ENCODE results near the gene HIRIP3. TPM values are rescaled to one million over a fixed set of nuclear protein-coding genes. Genes with fewer than 3 reads are reported as not detected.

Gene HIRIP3
- total RNA-seq, 1 experiment from 2014 or later = 25.3 TPM

DNA sequence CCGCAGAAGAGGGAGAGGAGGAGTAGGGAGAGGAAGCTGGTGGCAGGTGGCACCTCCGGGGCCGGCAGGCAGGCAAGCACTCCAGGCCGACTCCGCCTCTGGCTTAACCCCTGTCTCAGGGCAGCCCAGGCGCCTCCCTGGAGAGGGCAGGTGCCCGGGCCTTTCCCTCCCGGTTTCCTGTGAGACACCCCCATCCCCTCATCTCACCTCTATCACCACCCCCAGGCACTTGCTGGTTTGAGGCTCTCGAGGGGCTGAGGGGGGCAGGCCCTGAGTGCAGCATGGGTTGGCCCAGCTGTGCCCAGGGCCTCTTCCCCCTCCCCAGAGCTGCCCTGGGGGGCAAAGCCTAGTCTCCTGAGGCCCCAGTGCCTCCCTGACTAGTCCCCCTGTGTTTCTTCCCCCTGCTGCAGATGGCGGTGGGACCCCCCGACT, 9.4 kb upstream of the HIRIP3 start:
- no peaks in the 10 kb centered on the region for H3K36me3 ChIP-seq (ENCODE audit: control insufficient read depth, insufficient read depth, low read length)
- ATAC-seq = peak; percentile 62
- no peaks in the 10 kb centered on the region for H3K9me3 ChIP-seq (ENCODE audit: control insufficient read depth, insufficient read depth, low read depth, low read length)
- intact Hi-C loops (cut with micrococcal nuclease; ENCODE audit: unreplicated experiment) (no loop called here), in situ Hi-C loops (cut with HindIII; ENCODE audit: low pct_unique_long_range_greater_than_20kb, low sequenced_read_pairs) (no loop called here)
- H3K27ac ChIP-seq (ENCODE audit: low read length) = no peak overlapping the region
- H3K4me1 ChIP-seq (ENCODE audit: control insufficient read depth, insufficient read depth, low read length) = 0 out of 2 replicates have a peak, but pooled peaks cover 3% of the 10 kb centered on the region
- ChIA-PET CTCF (interaction anchor here (1.0 kb wide), 1 partner anchor 15 kb away, joined by 3 read pairs; no protein-coding TSS in a partner anchor), POLR2A (interaction anchor here (0.5 kb wide), 1 partner anchor 31 kb away, joined by 4 read pairs; the partner anchor contains the start of gene TAOK2)
- no TSS peak for BruUV-seq (replicated peaks)
- H3K4me3 ChIP-seq (ENCODE audit: low read depth in 2 of 2, low read length in 2 of 2) = no peak overlapping the region
- no peaks in the 10 kb centered on the region for H3K27me3 ChIP-seq (ENCODE audit: control insufficient read depth, insufficient read depth, low read length)
- DNase-seq (ENCODE audit: low read depth, low spot score) = no peak
- TF ChIP-seq POLR2AphosphoS5 (IDR thresholded peaks at IDR 0.05; ENCODE audit: low read depth, low read length) (no peak), SIN3A (IDR thresholded peaks at IDR 0.05; ENCODE audit: borderline replicate concordance, insufficient read depth, low read depth, low read length) (no peak), REST (IDR thresholded peaks at IDR 0.05; ENCODE audit: insufficient read depth in 1 of 2, low read depth in 2 of 2, low read length in 1 of 2) (no peak), TCF7L2 (IDR thresholded peaks at IDR 0.05; ENCODE audit: low read depth, low read length) (no peak)
- TF ChIP-seq, protein P1, sequence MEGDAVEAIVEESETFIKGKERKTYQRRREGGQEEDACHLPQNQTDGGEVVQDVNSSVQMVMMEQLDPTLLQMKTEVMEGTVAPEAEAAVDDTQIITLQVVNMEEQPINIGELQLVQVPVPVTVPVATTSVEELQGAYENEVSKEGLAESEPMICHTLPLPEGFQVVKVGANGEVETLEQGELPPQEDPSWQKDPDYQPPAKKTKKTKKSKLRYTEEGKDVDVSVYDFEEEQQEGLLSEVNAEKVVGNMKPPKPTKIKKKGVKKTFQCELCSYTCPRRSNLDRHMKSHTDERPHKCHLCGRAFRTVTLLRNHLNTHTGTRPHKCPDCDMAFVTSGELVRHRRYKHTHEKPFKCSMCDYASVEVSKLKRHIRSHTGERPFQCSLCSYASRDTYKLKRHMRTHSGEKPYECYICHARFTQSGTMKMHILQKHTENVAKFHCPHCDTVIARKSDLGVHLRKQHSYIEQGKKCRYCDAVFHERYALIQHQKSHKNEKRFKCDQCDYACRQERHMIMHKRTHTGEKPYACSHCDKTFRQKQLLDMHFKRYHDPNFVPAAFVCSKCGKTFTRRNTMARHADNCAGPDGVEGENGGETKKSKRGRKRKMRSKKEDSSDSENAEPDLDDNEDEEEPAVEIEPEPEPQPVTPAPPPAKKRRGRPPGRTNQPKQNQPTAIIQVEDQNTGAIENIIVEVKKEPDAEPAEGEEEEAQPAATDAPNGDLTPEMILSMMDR (IDR thresholded peaks at IDR 0.05) = no peak

DNA sequence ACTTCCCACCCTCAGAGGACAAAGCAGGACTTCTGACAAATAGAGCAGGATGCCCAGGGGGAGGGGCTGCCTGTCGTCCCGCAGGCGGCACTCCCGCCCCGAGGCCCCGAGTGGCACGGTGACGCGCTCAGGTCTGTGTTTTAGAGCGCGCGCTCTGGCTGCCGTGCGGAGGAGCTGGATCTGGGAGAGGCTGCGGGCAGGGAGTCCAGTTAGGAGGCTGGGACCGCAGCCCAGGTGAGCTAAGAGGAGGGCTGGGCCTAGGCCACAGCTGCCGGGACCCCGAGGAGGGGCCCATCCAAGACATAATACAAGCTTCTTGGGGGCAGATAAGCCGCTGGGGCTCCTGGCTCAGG, 9.0 kb upstream of the HIRIP3 start:
- CTCF ChIA-PET = no interaction called here
- no peak overlapping the region for H3K4me3 ChIP-seq (ENCODE audit: low read depth in 2 of 2, low read length in 2 of 2)
- ATAC-seq (peak; percentile 11), DNase-seq (ENCODE audit: low read depth, low spot score) (no peak)
- no TSS peak for BruUV-seq (replicated peaks)
- TF ChIP-seq SIN3A (IDR thresholded peaks at IDR 0.05; ENCODE audit: borderline replicate concordance, insufficient read depth, low read depth, low read length) = no peak
- TF ChIP-seq, protein P1 (IDR thresholded peaks at IDR 0.05) = no peak
- no peak for TF ChIP-seq REST (IDR thresholded peaks at IDR 0.05; ENCODE audit: insufficient read depth in 1 of 2, low read depth in 2 of 2, low read length in 1 of 2)
- no peak for TF ChIP-seq POLR2AphosphoS5 (IDR thresholded peaks at IDR 0.05; ENCODE audit: low read depth, low read length)
- TF ChIP-seq TCF7L2 (IDR thresholded peaks at IDR 0.05; ENCODE audit: low read depth, low read length) = no peak
- in situ Hi-C loops (cut with HindIII; ENCODE audit: low pct_unique_long_range_greater_than_20kb, low sequenced_read_pairs) = no loop called here
- intact Hi-C loops (cut with micrococcal nuclease; ENCODE audit: unreplicated experiment) = no loop called here
- H3K36me3 ChIP-seq (ENCODE audit: control insufficient read depth, insufficient read depth, low read length) = no peaks in the 10 kb centered on the region
- H3K9me3 ChIP-seq (ENCODE audit: control insufficient read depth, insufficient read depth, low read depth, low read length) = no peaks in the 10 kb centered on the region
- POLR2A ChIA-PET = no interaction called here
- H3K27ac ChIP-seq (ENCODE audit: low read length) = no peak overlapping the region
- 0 out of 2 replicates have a peak, but pooled peaks cover 3% of the 10 kb centered on the region for H3K4me1 ChIP-seq (ENCODE audit: control insufficient read depth, insufficient read depth, low read length)
- H3K27me3 ChIP-seq (ENCODE audit: control insufficient read depth, insufficient read depth, low read length) = no peaks in the 10 kb centered on the region

Measured in Panc1 (cell line).